Measurements from ENCODE around the gene DIPK1B. TPM values are rescaled to one million over a fixed set of nuclear protein-coding genes. Genes with fewer than 3 reads are reported as not detected.

The DIPK1B gene
- polyA plus RNA-seq, 3 donors: 0.10 TPM; not detected in 2

DNA sequence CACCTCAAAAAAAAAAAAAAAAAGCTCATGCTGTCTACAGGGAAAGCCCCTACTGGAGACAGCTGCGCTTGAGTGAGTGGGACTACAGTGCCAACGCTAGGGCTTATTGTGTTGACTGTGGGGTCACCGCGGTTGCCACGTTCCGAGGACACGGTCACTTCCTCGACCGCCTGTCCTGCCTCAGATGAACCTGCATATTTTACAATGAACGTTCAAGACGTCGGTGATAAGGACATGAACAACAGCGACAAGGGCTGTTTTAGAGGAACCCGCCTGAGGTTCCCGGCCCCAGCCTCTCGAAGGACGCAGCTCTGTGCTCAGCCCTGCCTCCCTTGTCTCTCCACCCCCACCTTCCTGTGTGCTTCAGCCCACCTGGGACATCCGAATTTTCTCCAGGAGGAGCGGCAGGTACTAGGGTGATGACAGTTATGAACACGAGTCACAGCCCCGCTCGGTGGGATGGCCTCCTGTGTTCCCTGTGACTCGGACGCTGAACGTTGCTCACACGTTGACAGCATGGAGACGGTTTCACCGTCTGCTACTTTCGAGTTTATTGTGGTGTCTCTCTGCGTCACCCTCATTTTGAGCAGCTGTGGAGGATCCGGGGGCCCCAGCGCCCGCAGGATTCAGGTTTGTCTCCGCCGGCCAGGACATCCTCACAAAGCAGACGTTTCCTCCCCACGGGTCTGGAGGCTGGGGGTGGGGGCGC lies 11.3 kb upstream of the DIPK1B start:
- H3K9me3 Mint-ChIP-seq: peaks cover 0 to 7% (median 0%) of the 10 kb centered on the region in 7 donors

GRCh38 chr9:136701668-136702053 lies 10.7 kb upstream of the DIPK1B start:
- Mint-ChIP-seq H3K4me1 (peaks cover 71% of the 10 kb centered on the region), H3K36me3 (peaks cover 0 to 4% of the 10 kb centered on the region in 2 donors), H3K27ac (peak overlapping the region; percentile 87 to 94 (median 92)), H3K27me3 (ENCODE audit: low read depth in 3 of 3) (peaks cover 14 to 34% (median 20%) of the 10 kb centered on the region in 3 donors), H3K4me3 (peak overlapping the region; percentile 73 to 87), H3K9me3 (peaks cover 0 to 7% (median 0%) of the 10 kb centered on the region in 7 donors)
- intact Hi-C loops (cut with micrococcal nuclease): loop anchor here in 1 of 2 donors (10.0 kb wide), 1 partner anchor 747 kb away; no protein-coding TSS in a partner anchor
- Histone ChIP-seq H3K9ac (ENCODE audit: insufficient read depth, low read length, poor library complexity, severe bottlenecking) (peak overlapping the region; percentile 63), H3K27me3 (ENCODE audit: control insufficient read depth in 2 of 2, insufficient read depth in 2 of 2, low read length in 2 of 2) (peaks cover 2 to 15% of the 10 kb centered on the region in 2 donors), H4K20me1 (ENCODE audit: insufficient read depth, low read length) (no peaks in the 10 kb centered on the region), H3K79me2 (ENCODE audit: insufficient read depth, low read length) (no peaks in the 10 kb centered on the region), H3K4me1 (ENCODE audit: control insufficient read depth in 1 of 2, insufficient read depth in 2 of 2, low read length in 2 of 2) (peaks cover 66 to 73% of the 10 kb centered on the region in 2 donors), H2AFZ (ENCODE audit: insufficient read depth, low read depth, low read length, poor library complexity, severe bottlenecking) (peak overlapping the region; percentile 62), H3K27ac (ENCODE audit: low read depth in 1 of 2, low read length in 2 of 2) (peak overlapping the region; percentile 50 to 86), H3K4me2 (replicated peaks; ENCODE audit: extremely low read depth, low read length, poor library complexity, severe bottlenecking) (peak overlapping the region; percentile 66), H3K36me3 (replicated peaks in 1 of 2; ENCODE audit: control insufficient read depth in 1 of 2, insufficient read depth in 2 of 2, low read length in 2 of 2) (no peaks in the 10 kb centered on the region), H3K9me3 (replicated peaks in 1 of 2; ENCODE audit: control insufficient read depth in 1 of 2, insufficient read depth in 1 of 2, low read length in 2 of 2) (no peaks in the 10 kb centered on the region), H3K4me3 (replicated peaks in 1 of 3; ENCODE audit: low read depth in 2 of 3, low read length in 3 of 3) (peak overlapping the region in 1 of 3 experiments; percentile 55)
- TF ChIP-seq CTCF (IDR thresholded peaks at IDR 0.05): no peak
- DNase-seq: no peak
- WGBS (ENCODE audit: insufficient coverage): 0% methylated on average over 2 of the region's 10 CpGs

More for the DNA sequence above, 11.3 kb upstream of the DIPK1B start:
- Histone ChIP-seq H2AFZ (ENCODE audit: insufficient read depth, low read depth, low read length, poor library complexity, severe bottlenecking) (peak overlapping the region; percentile 62), H3K4me3 (replicated peaks in 1 of 3; ENCODE audit: low read depth in 2 of 3, low read length in 3 of 3) (peak overlapping the region in 1 of 3 experiments; percentile 55), H3K4me2 (replicated peaks; ENCODE audit: extremely low read depth, low read length, poor library complexity, severe bottlenecking) (peak overlapping the region; percentile 66), H4K20me1 (ENCODE audit: insufficient read depth, low read length) (no peaks in the 10 kb centered on the region), H3K4me1 (ENCODE audit: control insufficient read depth in 1 of 2, insufficient read depth in 2 of 2, low read length in 2 of 2) (peaks cover 71 to 79% of the 10 kb centered on the region in 2 donors), H3K27ac (ENCODE audit: low read depth in 1 of 2, low read length in 2 of 2) (peak overlapping the region; percentile 50 to 86), H3K9ac (ENCODE audit: insufficient read depth, low read length, poor library complexity, severe bottlenecking) (peak overlapping the region; percentile 63), H3K79me2 (ENCODE audit: insufficient read depth, low read length) (no peaks in the 10 kb centered on the region), H3K36me3 (replicated peaks in 1 of 2; ENCODE audit: control insufficient read depth in 1 of 2, insufficient read depth in 2 of 2, low read length in 2 of 2) (no peaks in the 10 kb centered on the region), H3K27me3 (ENCODE audit: control insufficient read depth in 2 of 2, insufficient read depth in 2 of 2, low read length in 2 of 2) (peaks cover 2 to 15% of the 10 kb centered on the region in 2 donors), H3K9me3 (replicated peaks in 1 of 2; ENCODE audit: control insufficient read depth in 1 of 2, insufficient read depth in 1 of 2, low read length in 2 of 2) (no peaks in the 10 kb centered on the region)
- intact Hi-C loops (cut with micrococcal nuclease): loop anchor here in 1 of 2 donors (10.0 kb wide), 1 partner anchor 746 kb away; no protein-coding TSS in a partner anchor
- peaks cover 14 to 34% (median 20%) of the 10 kb centered on the region in 3 donors for H3K27me3 Mint-ChIP-seq (ENCODE audit: low read depth in 3 of 3)
- no peak for TF ChIP-seq CTCF (IDR thresholded peaks at IDR 0.05)
- H3K27ac Mint-ChIP-seq: peak overlapping the region; percentile 87 to 94 (median 92)
- DNase-seq: peak; percentile 78 to 89 (median 85)
- under 1% methylated on average over 31 of the region's 38 CpGs for WGBS (ENCODE audit: insufficient coverage)
- H3K36me3 Mint-ChIP-seq: peaks cover 0 to 4% of the 10 kb centered on the region in 2 donors
- H3K4me3 Mint-ChIP-seq: peak overlapping the region; percentile 73 to 87
- H3K4me1 Mint-ChIP-seq: peaks cover 72% of the 10 kb centered on the region

Data from CD14-positive monocyte (primary cell).